Activated CD4-positive, alpha-beta T cell treated with anti-CD3 and anti-CD28 coated beads, Interleukin-2, amount 50 U/mL, for 16 hours (primary cell): ENCODE results near the gene FASN.
"Not testable (repeated sequence)": the region's sequence is repeated elsewhere in the genome, so short reads cannot be mapped to it uniquely, and the experiment has no call there.

Experiments
- DNase-seq: peaks from one replicate; pipeline ENCODE4 v3.0.0-alpha.2; 2020

FASN gene

GRCh38 chr17:82098169-82098938 lies at the start of gene FASN:
Gene FASN, minus strand, starts transcription at chr17:82098236. Its CDS starts 1,791 bp downstream, at chr17:82096445.
- peak; percentile 97 for DNase-seq

DNA sequence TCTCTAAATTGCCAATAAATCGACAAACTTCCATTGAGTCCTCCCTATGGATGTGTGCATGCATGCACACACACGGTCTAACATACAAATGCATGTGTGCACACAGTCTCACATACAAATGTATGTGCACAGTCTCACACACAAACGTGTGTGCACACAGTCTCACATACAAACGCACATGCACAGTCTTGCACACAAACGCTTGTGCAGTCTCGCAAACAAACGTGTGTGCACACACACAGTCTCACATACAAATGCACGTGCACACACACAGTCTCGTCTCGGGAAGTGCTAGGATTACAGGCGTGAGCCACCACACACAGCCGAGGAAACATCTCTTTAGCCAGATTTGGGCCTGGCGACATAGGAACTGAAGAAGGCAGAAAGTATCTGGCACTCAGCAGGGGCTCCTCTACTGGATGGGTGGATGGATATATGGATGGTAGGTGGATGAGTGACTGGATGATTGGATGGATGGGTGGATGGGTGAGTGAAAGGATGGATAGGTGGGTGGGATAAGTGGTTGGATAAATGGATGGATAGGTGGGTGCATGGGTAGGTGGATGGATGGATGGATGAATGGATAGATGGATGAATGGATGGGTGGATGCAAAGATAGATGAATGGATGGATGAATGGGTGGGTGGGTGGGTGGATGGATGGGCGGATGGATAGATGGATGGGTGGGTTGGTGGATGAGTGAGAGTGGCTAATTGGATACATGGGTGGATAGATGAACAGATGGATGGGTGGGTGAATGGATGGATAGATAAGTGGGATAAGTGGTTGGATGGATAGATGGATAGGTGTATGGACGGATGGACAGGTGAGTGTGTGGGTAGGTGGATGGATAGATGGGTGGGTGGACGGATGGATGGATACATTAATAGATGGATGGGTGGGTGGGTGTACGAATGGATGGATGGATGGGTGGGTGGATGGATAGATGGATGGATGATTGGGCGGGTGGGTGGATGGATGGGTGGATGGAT lies 48.9 kb upstream of the FASN start:
- DNase-seq: no peak

- no peak for DNase-seq
Measured at GRCh38 chr17:82145550-82146155, 47.6 kb upstream of the FASN start.

GRCh38 chr17:82143333-82143732 lies 45.3 kb upstream of the FASN start:
- DNase-seq: no peak

GRCh38 chr17:82139961-82140360 lies 41.9 kb upstream of the FASN start:
- not testable (repeated sequence) for DNase-seq

- DNase-seq: no peak
Measured at GRCh38 chr17:82138511-82138992, 40.5 kb upstream of the FASN start.

- no peak for DNase-seq
Measured at GRCh38 chr17:82134101-82134500, 36.1 kb upstream of the FASN start.

DNA sequence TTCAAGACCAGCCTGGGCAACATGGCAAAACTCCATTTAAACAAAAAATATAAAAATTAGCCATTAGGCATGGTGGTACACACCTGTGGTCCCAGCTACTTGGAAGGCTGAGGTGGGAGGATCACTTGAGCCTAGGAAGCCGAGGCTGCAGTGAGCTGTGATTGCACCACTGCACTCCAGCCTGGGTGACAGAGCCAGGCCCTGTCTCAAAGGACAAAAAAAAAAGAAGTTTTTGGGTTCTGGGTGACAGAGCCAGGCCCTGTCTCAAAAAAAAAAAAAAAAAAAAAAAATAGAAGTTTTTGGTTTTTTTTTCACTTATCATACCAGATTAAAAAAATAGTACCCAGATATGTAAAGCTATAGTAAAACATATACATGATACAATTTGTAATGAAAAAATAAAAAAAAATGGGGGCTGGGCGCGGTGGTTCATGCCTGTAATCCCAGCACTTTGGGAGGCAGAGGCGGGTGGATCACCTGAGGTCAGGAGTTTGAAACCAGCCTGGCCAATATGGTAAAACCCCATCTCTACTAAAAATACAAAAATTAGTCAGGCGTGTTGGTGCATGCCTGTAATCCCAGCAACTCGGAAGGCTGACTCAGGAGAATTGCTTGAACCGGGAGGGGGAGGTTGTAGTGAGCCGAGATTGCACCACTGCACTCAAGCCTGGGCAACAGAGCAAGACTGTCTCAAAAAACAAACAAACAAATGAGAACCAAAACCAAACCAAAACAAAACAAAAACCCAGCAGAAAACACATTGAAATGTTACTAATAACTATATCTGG lies 35.3 kb upstream of the FASN start:
- DNase-seq: not testable (repeated sequence)

DNA sequence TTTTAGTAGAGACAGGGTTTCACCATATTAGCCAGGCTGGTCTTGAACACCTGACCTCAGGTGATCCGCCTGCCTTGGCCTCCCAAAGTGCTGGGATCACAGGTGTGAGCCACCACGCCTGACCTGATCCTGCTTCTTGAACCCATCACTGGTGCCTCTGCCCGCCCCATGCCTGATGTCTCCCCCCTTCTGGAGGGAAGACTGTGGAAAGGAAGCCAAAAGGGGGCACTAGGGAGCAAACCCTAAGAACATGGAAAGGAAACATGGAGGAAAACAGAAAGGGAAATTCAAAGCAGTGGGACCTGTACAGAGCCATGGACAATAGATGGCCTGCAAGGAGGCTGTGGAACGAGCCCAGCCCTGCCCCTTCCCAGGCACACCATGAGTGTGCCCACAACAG lies 31.1 kb upstream of the FASN start:
- DNase-seq: no peak

- DNase-seq: no peak
Measured at GRCh38 chr17:82128287-82128686, 30.3 kb upstream of the FASN start.

GRCh38 chr17:82127704-82128103 lies 29.7 kb upstream of the FASN start:
- DNase-seq: no peak

DNA sequence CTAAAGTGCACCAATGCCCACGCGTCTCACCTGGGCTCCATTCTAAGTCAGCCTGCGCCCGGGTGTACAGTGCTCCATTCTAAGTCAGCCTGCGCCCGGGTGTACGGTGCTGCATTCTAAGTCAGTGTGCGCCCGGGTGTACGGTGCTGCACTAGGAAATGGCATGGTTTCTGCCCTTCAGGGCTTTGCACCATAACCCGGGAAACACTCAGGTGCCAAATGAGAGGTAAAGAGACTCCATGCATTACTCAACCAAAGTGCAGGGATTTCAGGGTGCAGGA lies 29.2 kb upstream of the FASN start:
- DNase-seq: no peak

GRCh38 chr17:82126556-82127314 lies 28.7 kb upstream of the FASN start:
- DNase-seq: peak; percentile 57

DNA sequence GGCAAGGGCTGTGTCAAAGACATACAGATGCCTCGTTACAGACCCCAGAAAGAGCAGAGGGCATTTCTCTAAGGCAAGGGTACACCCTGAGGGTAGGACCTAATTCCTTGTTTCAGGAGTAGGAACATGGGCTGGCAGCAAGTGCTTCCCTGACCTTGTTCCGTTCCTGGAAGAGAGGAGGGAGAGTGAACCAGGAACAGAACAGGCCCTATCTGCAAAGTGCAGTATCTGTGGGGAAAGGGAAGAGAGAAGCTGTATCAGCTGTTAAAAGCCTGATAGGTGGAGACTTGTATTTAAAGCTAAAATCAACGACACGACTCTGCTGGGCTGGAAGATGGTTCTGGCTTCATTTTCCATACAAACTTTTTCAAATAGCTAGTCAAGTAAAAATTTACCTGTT lies 26.1 kb upstream of the FASN start:
- no peak for DNase-seq

DNA sequence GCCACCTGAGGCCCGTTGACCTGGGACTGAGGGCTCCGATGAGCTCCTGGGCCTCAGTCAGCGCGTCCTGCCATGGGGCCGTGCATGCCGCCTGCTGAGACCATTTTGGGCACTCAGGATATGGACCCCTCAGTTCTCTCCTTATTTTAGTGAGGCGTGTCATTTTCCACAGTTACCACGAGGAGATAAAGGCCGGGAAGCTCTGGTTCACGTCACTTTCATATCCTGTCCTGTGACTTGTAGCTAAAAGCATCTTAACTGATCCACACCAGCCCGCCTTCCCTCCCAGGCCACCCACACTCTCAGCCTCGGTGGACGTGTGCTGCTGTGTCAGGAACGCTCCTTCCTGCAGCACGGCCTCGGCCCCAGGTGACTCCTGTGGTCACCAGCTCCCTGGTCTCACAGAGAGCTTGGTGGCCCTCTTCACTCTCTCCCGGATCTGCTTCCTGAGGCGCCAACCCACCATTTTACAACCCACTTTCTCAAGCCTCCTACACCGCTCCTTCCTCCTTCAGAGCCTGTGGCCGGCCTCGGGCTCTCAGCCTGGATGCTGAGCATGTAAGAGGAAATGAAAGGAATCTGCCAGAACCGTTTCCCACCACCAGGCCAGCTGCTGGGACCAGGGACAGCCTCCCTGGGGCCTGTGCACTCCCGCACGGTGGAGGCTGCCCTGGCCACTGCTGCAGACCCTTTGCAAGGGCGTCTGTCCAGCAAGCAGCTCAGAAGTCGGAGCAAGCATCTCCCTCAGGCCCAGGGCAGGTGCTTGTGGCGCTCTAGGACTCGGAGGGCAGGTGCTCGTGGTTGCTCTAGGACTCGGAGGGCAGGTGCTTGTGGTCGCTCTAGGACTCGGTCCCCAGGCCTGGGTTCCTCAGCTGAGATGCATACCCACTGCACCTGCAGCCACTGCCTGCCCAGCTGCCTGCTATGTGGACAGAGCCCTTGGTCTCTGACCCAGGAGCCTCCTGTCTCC lies 23.9 kb upstream of the FASN start:
- DNase-seq: no peak

GRCh38 chr17:82121246-82121645 lies 23.2 kb upstream of the FASN start:
- no peak for DNase-seq

- no peak for DNase-seq
Measured at GRCh38 chr17:82120148-82120547, 22.1 kb upstream of the FASN start.

GRCh38 chr17:82118815-82119380 lies 20.9 kb upstream of the FASN start:
- DNase-seq: no peak

- DNase-seq: no peak
Measured at GRCh38 chr17:82118168-82118814, 20.3 kb upstream of the FASN start.
